ENCODE measurements around the gene FAM234A. TPM values are rescaled to one million over a fixed set of nuclear protein-coding genes. Genes with fewer than 3 reads are reported as not detected.
A peak's percentile ranks its signal among the peaks of the same experiment; 100 is the strongest.

Gene FAM234A
- total RNA-seq, 1 experiment from 2014 or later: 94.9 TPM

- H3K9me3 Mint-ChIP-seq: no peaks in the 10 kb centered on the region; a peak in 1 of 5 replicates
- Histone ChIP-seq H3K23me2 (ENCODE audit: insufficient read length, low read depth, low read length, poor library complexity, severe bottlenecking) (no peaks in the 10 kb centered on the region), H2BK120ac (ENCODE audit: low read depth, low read length, poor library complexity, severe bottlenecking) (no peak overlapping the region), H3K4me1 (ENCODE audit: insufficient read depth, low read length) (no peaks in the 10 kb centered on the region), H3K14ac (ENCODE audit: insufficient read depth, low read length) (no peak overlapping the region), H3K9me3 (ENCODE audit: control insufficient read depth, low read depth, low read length) (no peaks in the 10 kb centered on the region), H2AFZ (ENCODE audit: low read length) (no peak overlapping the region), H4K8ac (replicated peaks; ENCODE audit: insufficient read length, low read depth, low read length) (no peak overlapping the region), H2BK12ac (ENCODE audit: insufficient read length, low read depth, low read length) (no peak overlapping the region), H4K5ac (ENCODE audit: insufficient read length, low read depth, low read length) (no peak overlapping the region), H3K4ac (ENCODE audit: low read depth, low read length) (no peak overlapping the region), H2BK5ac (ENCODE audit: insufficient read length, low read length) (no peak overlapping the region), H3K23ac (ENCODE audit: insufficient read length, low read depth, low read length) (no peak overlapping the region), H2BK15ac (ENCODE audit: low read depth, low read length) (no peak overlapping the region), H2BK20ac (ENCODE audit: low read depth, low read length, poor library complexity, severe bottlenecking) (no peak overlapping the region), H3K79me1 (ENCODE audit: insufficient read depth, low read depth, low read length, poor library complexity, severe bottlenecking) (no peaks in the 10 kb centered on the region), H2AK5ac (ENCODE audit: insufficient read length, low read length) (no peak overlapping the region), H4K91ac (ENCODE audit: insufficient read length, low read depth, low read length) (no peak overlapping the region), H3K27me3 (ENCODE audit: insufficient read depth, low read length) (no peaks in the 10 kb centered on the region), H3T11ph (ENCODE audit: low read length) (no peak overlapping the region), H3K9ac (ENCODE audit: extremely low read depth, insufficient read length, low read length) (no peak overlapping the region), H4K20me1 (ENCODE audit: control insufficient read depth, insufficient read depth, insufficient read length) (no peaks in the 10 kb centered on the region), H3K56ac (ENCODE audit: insufficient read length, low read depth, low read length) (no peak overlapping the region), H3K4me2 (ENCODE audit: insufficient read depth, insufficient read length, low read length) (no peak overlapping the region), H3K79me2 (ENCODE audit: insufficient read depth, low read length) (no peaks in the 10 kb centered on the region), H3K18ac (ENCODE audit: insufficient read length, low read depth, low read length) (no peak overlapping the region), H3K27ac (ENCODE audit: insufficient read length, low read depth, low read length) (no peak overlapping the region)
- H3K4me3 Mint-ChIP-seq: no peak overlapping the region
- DNase-seq: peak; percentile 36
- H3K27ac Mint-ChIP-seq: no peak overlapping the region
- peaks cover 0 to 6% of the 10 kb centered on the region in 2 experiments; a peak in 1 of 4 replicates for H3K4me1 Mint-ChIP-seq
- peaks cover 0 to 2% (median 0%) of the 10 kb centered on the region in 3 experiments; a peak in 1 of 7 replicates for H3K36me3 Mint-ChIP-seq (ENCODE audit: insufficient read depth in 1 of 3, low read depth in 3 of 3)
- H3K27me3 Mint-ChIP-seq (ENCODE audit: low read depth): peaks cover 3% of the 10 kb centered on the region
- no CpG with 5 or more reads among the region's 24 CpGs for WGBS (ENCODE audit: extremely low coverage, insufficient read length, low lambda C conversion rate)
- no peak for TF ChIP-seq CTCF (conservative IDR thresholded peaks at IDR 0.05)
These were observed 34.6 kb downstream of the FAM234A start for GRCh38 chr16:269061-269796.

All from H9 (cell line).